H1 (cell line): ENCODE results near the gene TNKS2. TPM values are rescaled to one million over a fixed set of nuclear protein-coding genes. Genes with fewer than 3 reads are reported as not detected.

ENCODE experiments used
- CHD1 ChIP-seq: IDR thresholded peaks from 2 replicates; pipeline ENCODE4 v1.6.1; 2012; ENCODE audit warnings: low read depth, low read length, improper control_type of control experiment
- polyA plus RNA-seq, 7 experiments: library from polyadenylated mRNA; depleted of rRNA in 3 of 7; stranded (reverse) in 5 of 7; unstranded in 2 of 7; fragments of >200 nt in 5 of 7; fragments of 200-250 nt in 2 of 7; gene quantifications; 1 replicate in 5 of 7; 2 replicates in 1 of 7; 4 replicates in 1 of 7; pipeline versions ENCODE4 v1.2.1 to v1.2.3, GENCODE V29; 2011 to 2013; ENCODE audit warnings: missing spikeins in 2 of 7, mixed read lengths in 2 of 7
- total RNA-seq: library from RNA; stranded (reverse); fragmentation: NEBNext Ultra II Directional; extraction: Animal tissue kit (Norgen Biotek cat#: 25700); gene quantifications from 2 replicates; pipeline ENCODE4 v1.2.1, GENCODE V29; 2021

TNKS2 gene
- total and polyA plus RNA-seq, 2 of the 8 experiments (the other 6 are each of a cell fraction or from before 2014, with no cell fraction given) = 23.3 to 73.6 TPM

GRCh38 chr10:91759581-91759986 is 38.6 kb upstream of the TNKS2 start (continued):
- TF ChIP-seq CHD1 = no peak
